ACC112 (cell line): ENCODE data around the gene SPATA31D1.

ENCODE experiments used
- H2AFZ ChIP-seq: fragments of 200-600 bp; sonication (generic); one replicate; pipeline ENCODE4 v1.6.0; 2017; ENCODE audit warnings: antibody characterized with exemption, low read length; ENCODE audit not compliant: unreplicated experiment
- H3K27ac ChIP-seq: fragments of 200-600 bp; sonication (generic); 2 replicates; pipeline ENCODE4 v1.5.1; 2014; ENCODE audit warnings: low read depth, mild to moderate bottlenecking, antibody characterized with exemption, low read length, moderate library complexity
- H3K27me3 ChIP-seq: fragments of 200-600 bp; sonication (generic); 2 replicates; pipeline ENCODE4 v1.6.1; 2014; ENCODE audit warnings: mild to moderate bottlenecking, antibody characterized with exemption, low read length, moderate library complexity, mixed read lengths; ENCODE audit not compliant: insufficient read depth
- H3K36me3 ChIP-seq: fragments of 200-600 bp; sonication (generic); 2 replicates; pipeline ENCODE4 v1.6.1; 2016; ENCODE audit warnings: mild to moderate bottlenecking, antibody characterized with exemption, low read length, moderate library complexity, mixed read lengths; ENCODE audit not compliant: insufficient read depth
- H3K4me1 ChIP-seq: fragments of 200-600 bp; sonication (generic); one replicate; pipeline ENCODE4 v1.6.1; 2016; ENCODE audit warnings: low read length, mixed read lengths; ENCODE audit not compliant: insufficient read depth, unreplicated experiment, control insufficient read depth
- H3K4me3 ChIP-seq: fragments of 200-600 bp; sonication (generic); 2 replicates; pipeline ENCODE4 v1.5.1; 2014; ENCODE audit warnings: mild to moderate bottlenecking, low read depth, low read length
- H3K79me2 ChIP-seq: fragments of 200-600 bp; sonication (generic); one replicate; pipeline ENCODE4 v1.6.0; 2016; ENCODE audit warnings: low read length; ENCODE audit not compliant: control insufficient read depth, unreplicated experiment, insufficient read depth

Gene SPATA31D1

GRCh38 chr9:81979196-81979595 lies 9.4 kb upstream of the SPATA31D1 start:
- Histone ChIP-seq H3K4me3 (no peak overlapping the region), H3K36me3 (no peaks in the 10 kb centered on the region), H2AFZ (no peak overlapping the region), H3K79me2 (no peaks in the 10 kb centered on the region), H3K27me3 (no peaks in the 10 kb centered on the region), H3K27ac (no peak overlapping the region), H3K4me1 (no peaks in the 10 kb centered on the region)

GRCh38 chr9:81980568-81980967 lies 8.0 kb upstream of the SPATA31D1 start:
- no peak overlapping the region for H3K4me3 ChIP-seq
- H3K79me2 ChIP-seq, result no peaks in the 10 kb centered on the region
- no peaks in the 10 kb centered on the region for H3K27me3 ChIP-seq
- no peak overlapping the region for H3K27ac ChIP-seq
- no peak overlapping the region for H2AFZ ChIP-seq
- H3K36me3 ChIP-seq, result no peaks in the 10 kb centered on the region
- no peaks in the 10 kb centered on the region for H3K4me1 ChIP-seq

DNA sequence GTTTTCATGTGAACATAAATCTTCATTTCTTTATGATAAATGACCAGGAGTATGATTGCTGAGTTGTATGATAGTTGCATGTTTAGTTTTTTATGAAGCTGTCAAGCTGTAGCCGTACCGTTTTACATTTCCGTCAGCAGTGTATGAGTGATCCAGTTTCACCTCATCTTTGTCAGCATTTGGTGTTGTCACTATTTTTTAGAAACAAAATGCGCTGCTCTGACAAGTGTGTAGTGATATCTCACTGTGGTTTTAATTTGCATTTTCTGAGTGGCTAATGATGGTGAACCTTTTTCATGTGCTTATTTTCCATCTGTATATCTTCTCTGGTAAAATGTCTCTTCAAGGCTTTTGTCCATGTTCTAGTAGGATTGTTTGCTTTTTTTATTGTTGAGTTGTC lies 6.7 kb upstream of the SPATA31D1 start:
- Histone ChIP-seq H3K4me1 (no peaks in the 10 kb centered on the region), H3K27ac (no peak overlapping the region), H3K36me3 (no peaks in the 10 kb centered on the region), H2AFZ (no peak overlapping the region), H3K4me3 (no peak overlapping the region), H3K79me2 (no peaks in the 10 kb centered on the region), H3K27me3 (no peaks in the 10 kb centered on the region)

DNA sequence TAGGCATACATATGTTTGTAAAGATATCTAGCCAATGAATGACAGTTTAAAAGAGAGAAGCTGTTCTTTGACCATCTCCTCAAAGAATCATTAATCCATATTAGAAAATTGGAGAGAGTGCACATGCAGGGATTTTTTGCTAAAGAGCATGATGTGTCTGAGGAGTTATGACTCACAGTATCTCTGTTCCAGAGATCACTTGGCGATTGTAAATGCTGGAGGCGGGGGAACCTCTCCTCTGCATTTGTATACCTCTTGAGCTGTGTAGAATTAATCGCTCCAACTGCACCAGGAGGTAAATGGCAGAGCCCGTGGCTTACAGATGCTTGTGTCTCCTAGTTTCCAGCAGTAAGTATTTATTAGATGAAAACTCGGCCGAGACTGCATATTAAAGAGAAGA lies 3.6 kb upstream of the SPATA31D1 start:
- Histone ChIP-seq H3K27me3 (no peaks in the 10 kb centered on the region), H3K4me3 (no peak overlapping the region), H3K79me2 (no peaks in the 10 kb centered on the region), H3K27ac (no peak overlapping the region), H3K36me3 (no peaks in the 10 kb centered on the region), H3K4me1 (no peaks in the 10 kb centered on the region), H2AFZ (no peak overlapping the region)

DNA sequence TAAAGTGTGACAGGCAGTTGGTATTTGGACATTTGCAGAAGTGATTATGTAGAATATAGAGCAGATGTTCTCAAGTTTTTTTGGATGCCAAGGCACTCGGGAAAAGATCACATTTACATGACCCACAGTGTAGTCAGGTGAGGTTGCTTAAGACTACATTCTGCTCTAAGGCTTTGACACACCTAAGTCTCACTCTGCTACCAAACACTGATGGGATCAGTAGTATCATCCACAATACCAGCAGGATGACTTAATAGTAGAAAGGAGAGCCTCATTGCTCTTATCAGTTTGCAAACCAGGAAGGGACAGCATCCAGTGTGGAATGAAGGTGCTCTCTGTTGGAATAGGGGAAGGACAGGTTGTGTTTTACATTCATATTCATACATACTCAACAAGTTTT lies 2.5 kb upstream of the SPATA31D1 start:
- no peak overlapping the region for H2AFZ ChIP-seq
- H3K27ac ChIP-seq, result no peak overlapping the region
- no peaks in the 10 kb centered on the region for H3K4me1 ChIP-seq
- no peaks in the 10 kb centered on the region for H3K36me3 ChIP-seq
- H3K27me3 ChIP-seq, result no peaks in the 10 kb centered on the region
- no peaks in the 10 kb centered on the region for H3K79me2 ChIP-seq
- H3K4me3 ChIP-seq, result no peak overlapping the region

DNA sequence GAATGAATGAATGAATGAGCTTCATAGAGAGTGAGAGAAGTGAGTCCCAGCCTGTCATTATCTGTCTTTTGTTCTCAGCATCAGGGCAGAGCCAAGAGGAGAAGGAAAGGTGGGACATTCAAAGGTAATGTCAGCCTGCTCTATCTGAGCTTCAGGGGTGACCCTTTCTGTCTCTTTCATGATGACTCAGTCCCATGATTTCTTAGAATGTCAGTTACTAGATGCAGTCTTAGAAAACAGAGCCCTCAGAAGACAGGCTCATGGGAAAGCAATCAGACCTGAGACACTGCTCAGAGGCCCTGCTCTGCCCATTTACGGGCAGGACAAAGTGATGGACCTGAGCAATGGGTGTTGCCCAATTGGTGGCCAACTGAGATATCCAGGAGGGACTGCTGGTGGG lies 1.1 kb downstream of the SPATA31D1 start:
- Histone ChIP-seq H2AFZ (no peak overlapping the region), H3K27ac (no peak overlapping the region), H3K27me3 (no peaks in the 10 kb centered on the region), H3K79me2 (no peaks in the 10 kb centered on the region), H3K4me3 (no peak overlapping the region), H3K4me1 (no peaks in the 10 kb centered on the region), H3K36me3 (no peaks in the 10 kb centered on the region)

DNA sequence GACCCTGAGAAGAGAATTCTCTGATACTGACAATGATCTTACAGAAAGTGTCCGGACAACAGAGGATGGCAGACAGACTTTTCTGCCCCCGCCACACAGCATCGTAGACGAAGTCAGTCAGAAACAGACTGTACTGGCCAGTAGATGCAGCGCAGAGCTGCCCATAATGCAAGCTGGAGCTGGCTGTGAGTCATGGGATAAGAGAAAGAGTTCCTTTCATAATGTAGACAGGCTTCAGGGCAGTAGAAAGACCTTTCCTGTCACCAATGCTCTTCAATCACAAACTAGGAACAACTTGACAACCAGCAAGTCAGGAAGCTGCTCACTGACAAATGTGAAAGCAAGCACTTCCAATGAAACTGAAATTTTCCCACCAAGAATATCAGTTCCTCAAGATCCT lies 5.1 kb downstream of the SPATA31D1 start:
- H3K4me1 ChIP-seq, result no peaks in the 10 kb centered on the region
- H2AFZ ChIP-seq, result no peak overlapping the region
- no peak overlapping the region for H3K4me3 ChIP-seq
- H3K79me2 ChIP-seq, result no peaks in the 10 kb centered on the region
- no peaks in the 10 kb centered on the region for H3K27me3 ChIP-seq
- no peak overlapping the region for H3K27ac ChIP-seq
- H3K36me3 ChIP-seq, result no peaks in the 10 kb centered on the region

DNA sequence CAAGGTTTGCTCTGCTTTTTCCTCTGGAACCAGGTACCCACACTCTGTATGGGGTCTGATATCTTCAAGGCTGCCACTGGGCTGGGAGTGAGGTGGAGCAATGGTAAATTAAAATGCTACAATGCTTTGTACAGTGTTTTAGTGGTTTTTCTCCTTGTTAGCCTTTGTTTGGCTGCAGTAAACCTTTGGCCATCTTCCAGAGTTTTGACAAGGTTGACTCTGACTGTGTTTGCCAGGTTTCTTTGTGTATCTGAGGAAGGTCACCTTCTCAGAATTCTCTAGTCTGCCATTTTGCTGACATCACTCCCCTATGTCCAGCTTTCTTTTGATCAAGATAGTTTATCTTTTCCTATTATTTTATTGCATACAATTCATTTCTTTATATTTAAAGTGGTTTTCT lies 11.2 kb downstream of the SPATA31D1 start:
- Histone ChIP-seq H3K27me3 (no peaks in the 10 kb centered on the region), H3K79me2 (no peaks in the 10 kb centered on the region), H3K4me3 (no peak overlapping the region), H3K36me3 (no peaks in the 10 kb centered on the region), H3K27ac (no peak overlapping the region), H3K4me1 (no peaks in the 10 kb centered on the region), H2AFZ (no peak overlapping the region)

DNA sequence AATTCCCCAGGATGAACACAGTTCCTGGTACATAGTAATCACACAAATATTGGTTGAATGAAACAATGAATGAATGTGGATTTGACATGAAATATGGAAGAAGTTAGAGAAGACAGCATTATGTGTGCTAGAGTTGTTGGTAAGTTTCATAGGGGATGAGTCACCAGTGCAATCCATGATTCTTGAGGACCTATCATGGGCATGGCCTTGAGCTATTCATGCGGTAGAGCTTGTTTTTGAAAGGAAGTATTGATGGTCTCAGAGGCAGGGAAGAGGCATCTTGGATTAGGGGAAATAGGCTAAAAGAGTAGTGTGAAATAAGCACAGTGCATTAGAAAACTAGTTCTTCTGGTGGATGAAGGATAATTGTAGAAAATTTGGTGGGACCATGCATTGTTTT lies 22.1 kb downstream of the SPATA31D1 start:
- Histone ChIP-seq H3K79me2 (no peaks in the 10 kb centered on the region), H3K36me3 (no peaks in the 10 kb centered on the region), H2AFZ (no peak overlapping the region), H3K4me1 (no peaks in the 10 kb centered on the region), H3K27me3 (no peaks in the 10 kb centered on the region), H3K4me3 (no peak overlapping the region), H3K27ac (no peak overlapping the region)

DNA sequence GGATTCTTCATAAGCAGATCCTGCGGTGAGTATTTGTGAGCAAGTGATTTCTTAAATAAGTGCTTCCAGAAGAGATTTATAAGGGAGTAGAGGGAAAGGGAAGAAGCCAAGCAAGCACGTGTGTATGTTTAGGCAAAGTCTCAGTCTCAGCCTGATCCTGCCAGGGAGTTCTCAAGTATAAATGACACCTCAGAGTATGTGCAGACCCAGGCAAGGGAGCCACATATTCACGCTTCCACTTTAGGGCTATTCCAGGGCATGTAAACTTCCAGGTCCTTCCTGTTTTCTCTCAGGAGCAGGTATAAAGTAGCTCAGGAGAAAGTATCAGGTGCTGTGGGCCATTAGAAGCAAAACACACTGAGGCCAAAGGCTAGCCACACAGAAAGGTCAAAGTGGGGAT lies 22.6 kb downstream of the SPATA31D1 start:
- no peaks in the 10 kb centered on the region for H3K36me3 ChIP-seq
- H3K79me2 ChIP-seq, result no peaks in the 10 kb centered on the region
- H3K4me3 ChIP-seq, result no peak overlapping the region
- no peaks in the 10 kb centered on the region for H3K4me1 ChIP-seq
- no peaks in the 10 kb centered on the region for H3K27me3 ChIP-seq
- H3K27ac ChIP-seq, result no peak overlapping the region
- no peak overlapping the region for H2AFZ ChIP-seq

DNA sequence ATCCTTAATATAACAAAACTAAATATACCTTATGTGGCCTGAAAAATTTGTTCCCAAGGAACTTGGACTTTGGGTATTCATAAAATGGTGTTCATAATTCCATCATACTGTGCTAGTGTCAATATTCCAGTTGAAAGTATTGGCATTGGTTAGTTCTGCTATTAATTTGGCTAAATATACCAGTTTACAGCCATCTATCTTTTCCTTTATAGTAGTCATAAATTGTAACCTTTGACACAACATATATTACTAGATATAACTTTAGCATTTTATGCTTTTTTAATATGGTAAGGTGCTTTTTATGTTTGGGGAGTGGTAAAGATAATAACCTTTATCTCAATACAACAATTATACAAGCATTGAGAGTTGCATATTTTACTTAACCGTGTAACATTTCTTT lies 23.7 kb downstream of the SPATA31D1 start:
- no peak overlapping the region for H2AFZ ChIP-seq
- no peak overlapping the region for H3K4me3 ChIP-seq
- H3K36me3 ChIP-seq, result no peaks in the 10 kb centered on the region
- no peaks in the 10 kb centered on the region for H3K79me2 ChIP-seq
- no peak overlapping the region for H3K27ac ChIP-seq
- H3K27me3 ChIP-seq, result no peaks in the 10 kb centered on the region
- no peaks in the 10 kb centered on the region for H3K4me1 ChIP-seq

GRCh38 chr9:82020331-82020730 lies 31.8 kb downstream of the SPATA31D1 start:
- Histone ChIP-seq H3K79me2 (no peaks in the 10 kb centered on the region), H2AFZ (no peak overlapping the region), H3K4me3 (no peak overlapping the region), H3K27me3 (no peaks in the 10 kb centered on the region), H3K4me1 (peaks cover 7% of the 10 kb centered on the region), H3K36me3 (no peaks in the 10 kb centered on the region), H3K27ac (no peak overlapping the region)
